ENCODE measurements around the gene NKD1.

NKD1 gene

GRCh38 chr16:50507397-50507796, 40.8 kb upstream of the NKD1 start:
- Histone ChIP-seq H3K14ac (ENCODE audit: low read length) (no peak overlapping the region), H4K91ac (ENCODE audit: low read depth, low read length, poor library complexity) (no peak overlapping the region), H2BK12ac (ENCODE audit: low read length) (no peak overlapping the region), H3K4me1 (ENCODE audit: control insufficient read depth in 2 of 2, insufficient read depth in 1 of 2, low read depth in 1 of 2, low read length in 2 of 2) (peaks cover 11 to 18% of the 10 kb centered on the region in 2 donors), H2AK5ac (ENCODE audit: low read depth, low read length) (no peak overlapping the region), H3K4me3 (ENCODE audit: low read length in 2 of 2) (no peak overlapping the region), H3K79me1 (ENCODE audit: low read depth, low read length) (no peaks in the 10 kb centered on the region), H3K4ac (ENCODE audit: low read length) (no peak overlapping the region), H3K36me3 (replicated peaks in 1 of 2; ENCODE audit: control insufficient read depth in 2 of 2, insufficient read depth in 2 of 2, low read length in 2 of 2) (no peaks in the 10 kb centered on the region), H2BK15ac (ENCODE audit: low read length) (no peak overlapping the region), H3K23ac (ENCODE audit: low read depth, low read length, poor library complexity) (no peak overlapping the region), H3K27me3 (ENCODE audit: control insufficient read depth in 3 of 3, insufficient read depth in 3 of 3, low read depth in 1 of 3, low read length in 3 of 3) (no peaks in the 10 kb centered on the region), H3K4me2 (ENCODE audit: insufficient read depth, low read length, poor library complexity, severe bottlenecking) (no peak overlapping the region), H3K27ac (replicated peaks; ENCODE audit: low read length) (no peak overlapping the region), H2BK120ac (ENCODE audit: low read depth, low read length) (no peak overlapping the region), H2BK5ac (ENCODE audit: low read length) (no peak overlapping the region), H4K8ac (ENCODE audit: low read depth, low read length) (no peak overlapping the region), H3K18ac (ENCODE audit: low read length) (no peak overlapping the region), H3K9me3 (replicated peaks in 1 of 2; ENCODE audit: control insufficient read depth in 2 of 2, insufficient read depth in 1 of 2, low read depth in 1 of 2, low read length in 2 of 2) (peaks cover 0 to 3% of the 10 kb centered on the region in 2 donors), H2AFZ (ENCODE audit: low read length) (no peak overlapping the region), H3K9ac (ENCODE audit: low read depth, low read length, poor library complexity) (no peak overlapping the region)
- DNase-seq (ENCODE audit: low spot score), result no peak
- WGBS, 2 donors (ENCODE audit: extremely low coverage in 2 of 2, insufficient read length in 2 of 2, insufficient replicate concordance in 1 of 2), result no CpG with 5 or more reads among the region's 3 CpGs

- Histone ChIP-seq H2BK120ac (ENCODE audit: low read depth, low read length) (no peak overlapping the region), H3K4me1 (ENCODE audit: control insufficient read depth in 2 of 2, insufficient read depth in 1 of 2, low read depth in 1 of 2, low read length in 2 of 2) (peaks cover 11 to 18% of the 10 kb centered on the region in 2 donors), H4K91ac (ENCODE audit: low read depth, low read length, poor library complexity) (no peak overlapping the region), H3K23ac (ENCODE audit: low read depth, low read length, poor library complexity) (no peak overlapping the region), H3K27ac (replicated peaks; ENCODE audit: low read length) (no peak overlapping the region), H3K4me2 (ENCODE audit: insufficient read depth, low read length, poor library complexity, severe bottlenecking) (no peak overlapping the region), H3K9ac (ENCODE audit: low read depth, low read length, poor library complexity) (no peak overlapping the region), H3K4ac (ENCODE audit: low read length) (no peak overlapping the region), H2BK12ac (ENCODE audit: low read length) (no peak overlapping the region), H2BK5ac (ENCODE audit: low read length) (no peak overlapping the region), H3K4me3 (ENCODE audit: low read length in 2 of 2) (no peak overlapping the region), H3K36me3 (replicated peaks in 1 of 2; ENCODE audit: control insufficient read depth in 2 of 2, insufficient read depth in 2 of 2, low read length in 2 of 2) (no peaks in the 10 kb centered on the region), H3K14ac (ENCODE audit: low read length) (no peak overlapping the region), H2AFZ (ENCODE audit: low read length) (no peak overlapping the region), H3K27me3 (ENCODE audit: control insufficient read depth in 3 of 3, insufficient read depth in 3 of 3, low read depth in 1 of 3, low read length in 3 of 3) (no peaks in the 10 kb centered on the region), H2AK5ac (ENCODE audit: low read depth, low read length) (no peak overlapping the region), H4K8ac (ENCODE audit: low read depth, low read length) (no peak overlapping the region), H3K9me3 (replicated peaks in 1 of 2; ENCODE audit: control insufficient read depth in 2 of 2, insufficient read depth in 1 of 2, low read depth in 1 of 2, low read length in 2 of 2) (peaks cover 0 to 4% of the 10 kb centered on the region in 2 donors), H2BK15ac (ENCODE audit: low read length) (no peak overlapping the region), H3K18ac (ENCODE audit: low read length) (no peak overlapping the region), H3K79me1 (ENCODE audit: low read depth, low read length) (no peaks in the 10 kb centered on the region)
- DNase-seq (ENCODE audit: low spot score), result peak; percentile 23
- no CpG with 5 or more reads among the region's 10 CpGs for WGBS, 2 donors (ENCODE audit: extremely low coverage in 2 of 2, insufficient read length in 2 of 2, insufficient replicate concordance in 1 of 2)
These were observed 38.5 kb upstream of the NKD1 start for GRCh38 chr16:50509521-50510341.

GRCh38 chr16:50515218-50515617, 33.0 kb upstream of the NKD1 start:
- Histone ChIP-seq H3K14ac (ENCODE audit: low read length) (no peak overlapping the region), H4K8ac (ENCODE audit: low read depth, low read length) (no peak overlapping the region), H3K79me1 (ENCODE audit: low read depth, low read length) (peaks cover 2% of the 10 kb centered on the region), H3K27me3 (ENCODE audit: control insufficient read depth in 3 of 3, insufficient read depth in 3 of 3, low read depth in 1 of 3, low read length in 3 of 3) (no peaks in the 10 kb centered on the region), H2BK120ac (ENCODE audit: low read depth, low read length) (no peak overlapping the region), H3K4me3 (ENCODE audit: low read length in 2 of 2) (no peak overlapping the region), H3K9ac (ENCODE audit: low read depth, low read length, poor library complexity) (no peak overlapping the region), H2BK5ac (ENCODE audit: low read length) (no peak overlapping the region), H2AFZ (ENCODE audit: low read length) (no peak overlapping the region), H3K4ac (ENCODE audit: low read length) (no peak overlapping the region), H3K36me3 (replicated peaks in 1 of 2; ENCODE audit: control insufficient read depth in 2 of 2, insufficient read depth in 2 of 2, low read length in 2 of 2) (no peaks in the 10 kb centered on the region), H3K23ac (ENCODE audit: low read depth, low read length, poor library complexity) (no peak overlapping the region), H2BK12ac (ENCODE audit: low read length) (no peak overlapping the region), H3K27ac (replicated peaks; ENCODE audit: low read length) (no peak overlapping the region), H3K4me2 (ENCODE audit: insufficient read depth, low read length, poor library complexity, severe bottlenecking) (no peak overlapping the region), H2AK5ac (ENCODE audit: low read depth, low read length) (no peak overlapping the region), H3K9me3 (replicated peaks in 1 of 2; ENCODE audit: control insufficient read depth in 2 of 2, insufficient read depth in 1 of 2, low read depth in 1 of 2, low read length in 2 of 2) (peaks cover 0 to 22% of the 10 kb centered on the region in 2 donors), H3K18ac (ENCODE audit: low read length) (no peak overlapping the region), H4K91ac (ENCODE audit: low read depth, low read length, poor library complexity) (no peak overlapping the region), H3K4me1 (ENCODE audit: control insufficient read depth in 2 of 2, insufficient read depth in 1 of 2, low read depth in 1 of 2, low read length in 2 of 2) (no peaks in the 10 kb centered on the region), H2BK15ac (ENCODE audit: low read length) (no peak overlapping the region)
- DNase-seq (ENCODE audit: low spot score), result no peak
- WGBS, 2 donors (ENCODE audit: extremely low coverage in 2 of 2, insufficient read length in 2 of 2, insufficient replicate concordance in 1 of 2), result no CpG with 5 or more reads among the region's 1 CpG

DNA sequence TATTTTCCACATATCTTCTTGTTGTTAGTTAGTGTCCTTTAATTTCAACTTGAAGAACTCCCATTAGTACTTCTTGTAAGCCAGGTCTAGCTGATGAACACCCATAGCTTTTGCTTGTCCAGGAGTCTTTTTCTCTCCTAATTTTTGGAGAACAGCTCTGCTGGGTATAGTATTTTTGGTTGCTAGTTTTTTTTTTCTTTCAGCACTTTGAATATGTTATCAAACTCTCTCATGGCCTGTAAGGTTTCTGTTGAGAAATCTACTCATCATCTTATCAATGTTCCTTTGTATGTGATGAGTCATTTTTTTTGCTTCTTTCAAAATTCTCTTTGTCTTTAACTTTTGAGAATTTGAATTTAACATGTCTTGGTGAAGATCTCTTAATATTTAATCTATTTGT, 31.8 kb upstream of the NKD1 start:
- Histone ChIP-seq H3K23ac (ENCODE audit: low read depth, low read length, poor library complexity) (no peak overlapping the region), H3K4me1 (ENCODE audit: control insufficient read depth in 2 of 2, insufficient read depth in 1 of 2, low read depth in 1 of 2, low read length in 2 of 2) (peaks cover 0 to 2% of the 10 kb centered on the region in 2 donors), H3K4me2 (ENCODE audit: insufficient read depth, low read length, poor library complexity, severe bottlenecking) (no peak overlapping the region), H4K8ac (ENCODE audit: low read depth, low read length) (no peak overlapping the region), H3K9ac (ENCODE audit: low read depth, low read length, poor library complexity) (no peak overlapping the region), H3K14ac (ENCODE audit: low read length) (no peak overlapping the region), H2AFZ (ENCODE audit: low read length) (no peak overlapping the region), H3K27ac (replicated peaks; ENCODE audit: low read length) (no peak overlapping the region), H4K91ac (ENCODE audit: low read depth, low read length, poor library complexity) (no peak overlapping the region), H3K4ac (ENCODE audit: low read length) (no peak overlapping the region), H2BK15ac (ENCODE audit: low read length) (no peak overlapping the region), H3K27me3 (ENCODE audit: control insufficient read depth in 3 of 3, insufficient read depth in 3 of 3, low read depth in 1 of 3, low read length in 3 of 3) (no peaks in the 10 kb centered on the region), H3K4me3 (ENCODE audit: low read length in 2 of 2) (no peak overlapping the region), H2BK120ac (ENCODE audit: low read depth, low read length) (no peak overlapping the region), H3K18ac (ENCODE audit: low read length) (no peak overlapping the region), H2BK12ac (ENCODE audit: low read length) (no peak overlapping the region), H3K79me1 (ENCODE audit: low read depth, low read length) (peaks cover 2% of the 10 kb centered on the region), H3K9me3 (replicated peaks in 1 of 2; ENCODE audit: control insufficient read depth in 2 of 2, insufficient read depth in 1 of 2, low read depth in 1 of 2, low read length in 2 of 2) (peaks cover 0 to 22% of the 10 kb centered on the region in 2 donors), H2BK5ac (ENCODE audit: low read length) (no peak overlapping the region), H3K36me3 (replicated peaks in 1 of 2; ENCODE audit: control insufficient read depth in 2 of 2, insufficient read depth in 2 of 2, low read length in 2 of 2) (no peaks in the 10 kb centered on the region), H2AK5ac (ENCODE audit: low read depth, low read length) (no peak overlapping the region)
- no peak for DNase-seq (ENCODE audit: low spot score)

All from neuronal stem cell (in vitro differentiated cells).